ENCODE measurements around the gene NDUFA13.
"Not testable (repeated sequence)": the region's sequence is repeated elsewhere in the genome, so short reads cannot be mapped to it uniquely, and the experiment has no call there.

NDUFA13 gene

GRCh38 chr19:19515642-19516519 is at the start of gene NDUFA13:
NDUFA13 (plus strand) TSS chr19:19516225; CDS start chr19:19516239, 14 bp downstream.
- DNase-seq: peak; percentile 95

GRCh38 chr19:19468424-19469050 is 47.5 kb upstream of the NDUFA13 start:
- no peak for DNase-seq

DNA sequence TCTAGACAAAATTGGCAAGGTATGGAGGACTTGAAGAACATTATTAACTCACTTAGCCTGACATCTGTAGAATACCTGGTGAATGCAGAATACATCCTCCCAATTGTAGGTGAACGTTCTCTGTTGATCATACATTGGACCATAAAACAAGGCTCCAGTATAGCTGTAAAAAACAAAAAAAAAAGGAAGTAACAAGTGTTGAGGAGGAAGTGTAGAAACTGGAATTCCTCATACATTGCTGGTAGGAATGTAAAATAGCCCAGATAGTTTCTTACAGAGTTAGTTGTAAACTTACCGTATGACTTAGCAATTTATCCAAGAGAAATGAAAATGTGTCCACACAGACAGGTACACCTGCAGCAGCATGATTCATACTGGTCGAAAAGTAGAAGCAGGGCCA is 45.4 kb upstream of the NDUFA13 start:
- no peak for DNase-seq

DNA sequence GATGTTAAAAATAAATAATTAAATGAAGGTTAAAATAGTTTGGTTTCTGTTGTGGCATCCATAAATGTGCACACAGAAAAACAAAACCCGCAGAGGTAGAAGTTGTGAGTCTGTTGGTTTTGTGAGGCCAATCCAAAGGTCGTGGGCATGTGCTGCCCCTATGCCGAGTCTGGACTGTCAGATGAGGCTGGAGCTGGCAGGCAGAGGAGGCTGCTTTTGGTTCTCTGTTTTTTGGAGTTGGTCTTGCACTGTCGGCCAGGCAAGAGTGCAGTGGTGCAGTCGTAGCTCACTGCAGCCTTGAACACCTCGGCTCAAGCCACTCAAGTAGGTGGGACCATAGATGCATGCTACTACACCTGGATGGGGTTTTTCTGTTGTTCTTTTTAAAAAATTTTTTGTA is 44.3 kb upstream of the NDUFA13 start:
- no peak for DNase-seq

GRCh38 chr19:19472106-19472505 is 43.9 kb upstream of the NDUFA13 start:
- not testable (repeated sequence) for DNase-seq

GRCh38 chr19:19475015-19475765 is 40.8 kb upstream of the NDUFA13 start:
- no peak for DNase-seq

DNA sequence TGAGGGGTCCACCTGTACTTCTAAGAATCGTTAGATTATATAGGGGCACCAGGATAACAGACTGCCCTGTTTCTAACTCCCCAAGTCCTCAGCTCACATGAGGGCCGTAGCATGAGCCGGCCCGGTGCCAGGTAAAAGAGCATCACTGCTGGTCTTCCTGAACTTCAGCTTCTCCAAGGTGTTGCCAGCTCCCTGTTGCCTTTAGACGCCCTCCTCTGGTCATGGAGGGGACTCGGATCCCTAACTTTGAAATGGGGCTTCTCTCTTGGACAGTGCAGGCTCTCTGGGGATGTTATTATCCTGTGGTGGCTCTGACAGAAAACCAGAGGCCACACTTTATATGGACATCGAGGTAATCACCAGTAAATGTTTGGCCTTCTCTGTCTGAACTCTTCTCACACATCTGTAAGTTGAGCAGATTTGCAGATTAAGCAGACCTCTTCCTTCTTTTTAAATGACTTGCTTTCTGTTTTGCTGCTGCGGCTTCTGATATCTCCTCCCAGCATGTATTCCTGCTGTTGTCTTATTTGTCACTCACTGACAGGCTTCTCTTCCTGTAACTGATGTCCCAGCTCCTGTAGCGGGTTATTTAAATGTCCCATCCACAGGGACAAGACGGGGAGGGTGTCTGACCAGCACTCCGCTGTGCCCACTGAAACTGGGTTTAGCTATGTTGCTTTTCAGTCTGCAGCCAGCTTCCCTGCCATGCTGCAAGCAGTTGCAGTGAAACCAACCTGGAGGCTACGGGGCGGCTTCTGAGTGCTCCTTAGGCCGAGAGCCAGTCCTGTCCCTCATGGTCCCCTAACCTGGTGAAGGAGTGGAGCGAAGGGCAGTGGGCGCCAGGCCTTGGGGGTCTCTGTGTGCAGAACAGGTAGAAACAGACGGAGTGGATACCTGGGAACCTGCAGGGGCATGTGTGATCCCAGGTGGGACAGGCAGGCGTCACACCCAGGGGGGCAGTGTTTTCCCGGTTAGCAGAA is 39.9 kb upstream of the NDUFA13 start:
- no peak for DNase-seq

- DNase-seq: no peak
Measured at GRCh38 chr19:19477705-19478383, 38.2 kb upstream of the NDUFA13 start.

DNA sequence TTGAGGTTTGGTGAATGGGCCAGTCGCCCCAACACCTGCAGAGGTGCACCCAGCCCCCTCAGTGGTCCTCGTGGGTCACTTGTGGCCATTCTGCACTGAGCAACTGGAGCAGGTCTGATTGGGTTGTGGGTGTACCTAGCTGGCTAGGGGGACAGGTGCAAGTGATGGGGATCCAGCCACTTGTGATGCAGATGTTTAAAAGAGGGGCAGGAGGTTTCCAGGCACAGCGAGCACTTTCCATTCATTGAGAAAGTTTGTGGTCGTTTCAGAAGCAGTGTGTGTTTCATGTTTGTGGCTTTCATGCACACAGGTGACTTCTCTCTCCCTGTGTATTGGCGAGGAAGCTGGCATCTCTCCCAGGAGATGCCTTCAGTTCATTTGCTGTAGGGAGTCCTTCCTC is 35.3 kb upstream of the NDUFA13 start:
- no peak for DNase-seq

DNA sequence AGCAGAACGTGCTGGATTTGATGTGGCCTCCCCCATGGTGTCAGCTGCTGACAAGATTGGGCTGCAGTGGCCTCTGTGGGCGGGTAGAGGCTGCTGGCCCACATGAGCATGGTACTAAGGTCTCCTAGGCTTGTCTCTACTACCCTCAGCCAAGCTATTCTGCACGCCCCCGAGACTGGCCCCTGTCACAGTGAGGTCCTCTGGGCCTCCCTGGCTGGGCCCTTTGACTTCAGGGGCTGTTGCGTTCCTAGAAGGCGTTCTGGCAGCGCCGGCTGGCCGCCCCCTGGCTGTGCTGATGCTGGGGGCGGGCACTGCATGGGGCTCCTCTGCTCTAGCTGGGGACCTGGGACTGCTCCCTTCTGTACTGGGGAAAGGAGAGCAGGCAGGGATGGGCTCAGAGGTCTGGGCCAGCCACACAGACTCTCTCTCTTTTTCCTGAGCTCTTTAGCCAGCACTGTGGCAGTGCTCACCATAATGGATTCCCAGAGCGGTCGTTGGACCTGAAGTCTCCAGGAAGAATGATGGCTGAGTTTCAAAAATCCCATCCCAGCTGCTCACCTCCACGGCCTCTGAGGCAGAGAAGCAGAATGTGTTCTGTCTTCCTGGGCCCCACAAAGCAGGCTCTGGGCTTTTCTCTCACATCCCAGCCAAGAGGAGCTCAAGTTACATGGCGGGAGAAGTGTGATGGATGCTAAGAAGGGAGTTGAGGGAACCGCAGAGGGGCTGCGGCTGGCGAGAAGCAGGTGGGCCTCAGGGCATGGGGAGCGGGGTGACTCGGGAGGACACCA is 33.0 kb upstream of the NDUFA13 start:
- DNase-seq: no peak

GRCh38 chr19:19485161-19485997 is 30.6 kb upstream of the NDUFA13 start:
- DNase-seq: no peak

DNA sequence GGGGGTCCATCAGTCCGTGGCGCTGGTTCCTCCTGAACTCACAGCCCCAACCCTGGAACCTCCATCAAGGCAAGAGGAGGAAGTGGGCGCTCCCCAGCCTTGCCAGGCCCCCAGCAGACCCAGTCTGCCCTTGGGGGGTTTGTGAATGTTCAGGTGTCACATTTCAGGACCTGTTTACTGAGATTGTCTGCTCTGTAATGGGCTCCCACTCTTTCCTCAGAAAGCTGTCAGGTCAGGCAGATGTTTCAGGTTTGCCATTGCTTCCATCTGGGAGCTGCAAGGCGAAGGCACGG is 30.1 kb upstream of the NDUFA13 start:
- DNase-seq: no peak

GRCh38 chr19:19486343-19487076 is 29.5 kb upstream of the NDUFA13 start:
- DNase-seq: no peak

- no peak for DNase-seq
Measured at GRCh38 chr19:19487077-19487949, 28.7 kb upstream of the NDUFA13 start.

GRCh38 chr19:19487950-19488874 is 27.8 kb upstream of the NDUFA13 start:
- DNase-seq: no peak

- peak; percentile 96 for DNase-seq
Measured at GRCh38 chr19:19488875-19489690, 26.9 kb upstream of the NDUFA13 start.
